ENCODE measurements around the gene KDM6A.

DNA sequence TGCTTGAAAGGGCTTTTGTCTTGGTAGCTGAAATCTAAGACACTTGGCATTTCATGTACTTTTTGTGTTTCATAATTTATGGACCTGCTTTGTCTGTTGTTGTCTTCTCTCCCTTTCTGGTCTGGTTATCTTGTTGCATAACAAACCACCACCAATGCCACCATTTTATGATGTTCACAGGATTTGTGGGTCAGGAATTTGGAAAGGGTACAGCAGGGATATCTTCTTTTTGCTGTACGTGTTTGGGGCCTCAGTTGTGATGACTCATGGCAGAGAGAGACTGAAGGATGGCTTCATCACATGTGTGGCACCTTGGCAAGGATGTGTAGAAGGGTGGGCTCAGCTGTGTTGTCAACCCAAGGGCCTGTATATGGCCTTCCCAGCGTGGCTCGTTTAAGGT is 35.2 kb downstream of the KDM6A start:
- TF ChIP-seq, protein P1, sequence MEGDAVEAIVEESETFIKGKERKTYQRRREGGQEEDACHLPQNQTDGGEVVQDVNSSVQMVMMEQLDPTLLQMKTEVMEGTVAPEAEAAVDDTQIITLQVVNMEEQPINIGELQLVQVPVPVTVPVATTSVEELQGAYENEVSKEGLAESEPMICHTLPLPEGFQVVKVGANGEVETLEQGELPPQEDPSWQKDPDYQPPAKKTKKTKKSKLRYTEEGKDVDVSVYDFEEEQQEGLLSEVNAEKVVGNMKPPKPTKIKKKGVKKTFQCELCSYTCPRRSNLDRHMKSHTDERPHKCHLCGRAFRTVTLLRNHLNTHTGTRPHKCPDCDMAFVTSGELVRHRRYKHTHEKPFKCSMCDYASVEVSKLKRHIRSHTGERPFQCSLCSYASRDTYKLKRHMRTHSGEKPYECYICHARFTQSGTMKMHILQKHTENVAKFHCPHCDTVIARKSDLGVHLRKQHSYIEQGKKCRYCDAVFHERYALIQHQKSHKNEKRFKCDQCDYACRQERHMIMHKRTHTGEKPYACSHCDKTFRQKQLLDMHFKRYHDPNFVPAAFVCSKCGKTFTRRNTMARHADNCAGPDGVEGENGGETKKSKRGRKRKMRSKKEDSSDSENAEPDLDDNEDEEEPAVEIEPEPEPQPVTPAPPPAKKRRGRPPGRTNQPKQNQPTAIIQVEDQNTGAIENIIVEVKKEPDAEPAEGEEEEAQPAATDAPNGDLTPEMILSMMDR (IDR thresholded peaks at IDR 0.05): no peak
- TF ChIP-seq EP300 (IDR thresholded peaks at IDR 0.05) (no peak), POLR2A (IDR thresholded peaks at IDR 0.05) (no peak)

Measured in upper lobe of left lung (tissue), 4 donors.